Activated T-helper 1 cell treated with anti-CD3 and anti-CD28 coated beads, Interleukin-12 subunit alpha, Interleukin-12 subunit beta, Interleukin-2, Interleukin-4 antibody, amounts not matched to agents 30 ng/mL and 10 ng/mL and 1 ng/mL, durations not matched to agents 14 hours and 24 hours and 36 hours (primary cell): Measurements from ENCODE around the gene ICAM4. TPM values are rescaled to one million over a fixed set of nuclear protein-coding genes. Genes with fewer than 3 reads are reported as not detected.

ENCODE experiments used
- DNase-seq: peaks from one replicate; pipeline ENCODE4 v3.0.0; 2021; ENCODE audit warnings: low spot score
- H3K27ac Mint-ChIP-seq: one replicate; pipeline ENCODE4 v1.8.0; 2021; ENCODE audit warnings: mild to moderate bottlenecking, mixed read lengths
- H3K27me3 Mint-ChIP-seq: one replicate; pipeline ENCODE4 v1.8.0; 2022; ENCODE audit warnings: mild to moderate bottlenecking, moderate library complexity, mixed read lengths; ENCODE audit not compliant: insufficient read depth
- H3K36me3 Mint-ChIP-seq: one replicate; pipeline ENCODE4 v1.8.0; 2021; ENCODE audit warnings: low read depth, mixed read lengths
- H3K4me1 Mint-ChIP-seq: one replicate; pipeline ENCODE4 v1.8.0; 2021; ENCODE audit warnings: low read depth, mixed read lengths
- H3K4me3 Mint-ChIP-seq: one replicate; pipeline ENCODE4 v1.8.0; 2021; ENCODE audit warnings: mild to moderate bottlenecking, moderate library complexity, mixed read lengths
- H3K9me3 Mint-ChIP-seq: one replicate; pipeline ENCODE4 v1.8.0; 2021; ENCODE audit warnings: mixed read lengths
- intact Hi-C: fragments of 100-400 bp; cut with micrococcal nuclease; formaldehyde crosslinking; loops from one replicate; pipeline ENCODE4 v1.15.1; 2024
- total RNA-seq: library from RNA; stranded (reverse); gene quantifications from 2 replicates; pipeline ENCODE4 v1.2.3, GENCODE V29; 2022

ICAM4 gene
- total RNA-seq, 1 donor from 2014 or later = 1.0 TPM

- peaks cover 39% of the 10 kb centered on the region for H3K36me3 Mint-ChIP-seq
- no peak for DNase-seq
- no peak overlapping the region for H3K4me3 Mint-ChIP-seq
- H3K27me3 Mint-ChIP-seq = no peaks in the 10 kb centered on the region
- intact Hi-C loops = no loop called here
- H3K27ac Mint-ChIP-seq = no peak overlapping the region
- no peaks in the 10 kb centered on the region for H3K9me3 Mint-ChIP-seq
- peaks cover 32% of the 10 kb centered on the region for H3K4me1 Mint-ChIP-seq
These were observed 30.2 kb upstream of the ICAM4 start for GRCh38 chr19:10256551-10256950.

GRCh38 chr19:10256970-10257615 lies 29.7 kb upstream of the ICAM4 start:
- H3K4me1 Mint-ChIP-seq = peaks cover 35% of the 10 kb centered on the region
- H3K9me3 Mint-ChIP-seq = no peaks in the 10 kb centered on the region
- peaks cover 37% of the 10 kb centered on the region for H3K36me3 Mint-ChIP-seq
- no peak for DNase-seq
- H3K27ac Mint-ChIP-seq = no peak overlapping the region
- intact Hi-C loops = no loop called here
- H3K27me3 Mint-ChIP-seq = no peaks in the 10 kb centered on the region
- no peak overlapping the region for H3K4me3 Mint-ChIP-seq

GRCh38 chr19:10258080-10258710 lies 28.6 kb upstream of the ICAM4 start:
- Mint-ChIP-seq H3K4me3 (no peak overlapping the region), H3K9me3 (no peaks in the 10 kb centered on the region), H3K4me1 (peaks cover 29% of the 10 kb centered on the region), H3K27ac (no peak overlapping the region), H3K27me3 (no peaks in the 10 kb centered on the region), H3K36me3 (peaks cover 37% of the 10 kb centered on the region)
- intact Hi-C loops = no loop called here
- DNase-seq = no peak

- peak overlapping the region; percentile 93 for H3K27ac Mint-ChIP-seq
- H3K4me3 Mint-ChIP-seq = peak overlapping the region; percentile 68
- no peaks in the 10 kb centered on the region for H3K9me3 Mint-ChIP-seq
- peak; percentile 87 for DNase-seq
- intact Hi-C loops = loop anchor here (1.0 kb wide), 1 partner anchor 130 kb away; no protein-coding TSS in a partner anchor
- peaks cover 30% of the 10 kb centered on the region for H3K36me3 Mint-ChIP-seq
- H3K27me3 Mint-ChIP-seq = no peaks in the 10 kb centered on the region
- H3K4me1 Mint-ChIP-seq = peaks cover 21% of the 10 kb centered on the region
These were observed 27.4 kb upstream of the ICAM4 start for GRCh38 chr19:10259162-10259905.

- H3K36me3 Mint-ChIP-seq = peaks cover 28% of the 10 kb centered on the region
- H3K27ac Mint-ChIP-seq = peak overlapping the region; percentile 93
- H3K4me1 Mint-ChIP-seq = peaks cover 21% of the 10 kb centered on the region
- intact Hi-C loops = loop anchor here (1.0 to 2.0 kb wide), 2 partner anchors 9 to 121 kb away; partner anchors contain the start of gene TYK2
- H3K9me3 Mint-ChIP-seq = no peaks in the 10 kb centered on the region
- no peaks in the 10 kb centered on the region for H3K27me3 Mint-ChIP-seq
- H3K4me3 Mint-ChIP-seq = peak overlapping the region; percentile 68
- DNase-seq = peak; percentile 54
These were observed 26.6 kb upstream of the ICAM4 start for GRCh38 chr19:10260141-10260584.

GRCh38 chr19:10262771-10263170 lies 24.0 kb upstream of the ICAM4 start:
- peaks cover 11% of the 10 kb centered on the region for H3K36me3 Mint-ChIP-seq
- H3K27me3 Mint-ChIP-seq = no peaks in the 10 kb centered on the region
- no peak overlapping the region for H3K4me3 Mint-ChIP-seq
- DNase-seq = no peak
- no peaks in the 10 kb centered on the region for H3K9me3 Mint-ChIP-seq
- peaks cover 16% of the 10 kb centered on the region for H3K4me1 Mint-ChIP-seq
- intact Hi-C loops = no loop called here
- H3K27ac Mint-ChIP-seq = no peak overlapping the region

GRCh38 chr19:10266706-10267105 lies 20.0 kb upstream of the ICAM4 start:
- no peak overlapping the region for H3K4me3 Mint-ChIP-seq
- no peaks in the 10 kb centered on the region for H3K9me3 Mint-ChIP-seq
- H3K27ac Mint-ChIP-seq = peak overlapping the region; percentile 3
- peaks cover 2% of the 10 kb centered on the region for H3K36me3 Mint-ChIP-seq
- intact Hi-C loops = no loop called here
- H3K4me1 Mint-ChIP-seq = peaks cover 18% of the 10 kb centered on the region
- no peak for DNase-seq
- no peaks in the 10 kb centered on the region for H3K27me3 Mint-ChIP-seq

- intact Hi-C loops = no loop called here
- H3K27ac Mint-ChIP-seq = no peak overlapping the region
These were observed 18.7 kb upstream of the ICAM4 start for GRCh38 chr19:10268071-10268470.

GRCh38 chr19:10269333-10270179 lies 17.2 kb upstream of the ICAM4 start:
- no peaks in the 10 kb centered on the region for H3K9me3 Mint-ChIP-seq
- peak overlapping the region; percentile 94 for H3K4me3 Mint-ChIP-seq
- H3K4me1 Mint-ChIP-seq = peaks cover 28% of the 10 kb centered on the region
- H3K27me3 Mint-ChIP-seq = no peaks in the 10 kb centered on the region
- H3K36me3 Mint-ChIP-seq = peaks cover 17% of the 10 kb centered on the region
- intact Hi-C loops = loop anchor here (1.0 to 5.0 kb wide), 5 partner anchors 9 to 298 kb away; partner anchors contain the start of genes CDC37, CDKN2D, KRI1 and TYK2
- peak overlapping the region; percentile 94 for H3K27ac Mint-ChIP-seq
- peak; percentile 84 for DNase-seq

More at GRCh38 chr19:10268071-10268470, 18.7 kb upstream of the ICAM4 start:
- peaks cover 13% of the 10 kb centered on the region for H3K36me3 Mint-ChIP-seq
- H3K4me1 Mint-ChIP-seq = peaks cover 19% of the 10 kb centered on the region
- H3K27me3 Mint-ChIP-seq = no peaks in the 10 kb centered on the region
- no peak overlapping the region for H3K4me3 Mint-ChIP-seq
- no peak for DNase-seq
- H3K9me3 Mint-ChIP-seq = no peaks in the 10 kb centered on the region

GRCh38 chr19:10270180-10270615 lies 16.6 kb upstream of the ICAM4 start:
- peaks cover 23% of the 10 kb centered on the region for H3K36me3 Mint-ChIP-seq

GRCh38 chr19:10270616-10271394 lies 15.9 kb upstream of the ICAM4 start, which contains the start of gene ICAM1:
TSS of gene ICAM1 (plus strand) at chr19:10271120. CDS start at chr19:10271160, 40 bp downstream.
- H3K27ac Mint-ChIP-seq = peak within 1 kb of the TSS; percentile 94
- peak; percentile 78 for DNase-seq
- peak within 1 kb of the TSS; percentile 94 for H3K4me3 Mint-ChIP-seq
- peaks cover 31% of the 10 kb centered on the region for H3K4me1 Mint-ChIP-seq
- no peaks in the 10 kb centered on the region for H3K27me3 Mint-ChIP-seq
- intact Hi-C loops = loop anchor here (1.0 to 5.0 kb wide), 6 partner anchors 18 to 296 kb away; partner anchors contain the start of genes CDC37, CDKN2D, FDX2 and ICAM5
- peaks cover 25% of the 10 kb centered on the region for H3K36me3 Mint-ChIP-seq
- H3K9me3 Mint-ChIP-seq = no peaks in the 10 kb centered on the region

More at GRCh38 chr19:10270180-10270615, 16.6 kb upstream of the ICAM4 start:
- Mint-ChIP-seq H3K9me3 (no peaks in the 10 kb centered on the region), H3K27ac (peak overlapping the region; percentile 94), H3K4me1 (peaks cover 31% of the 10 kb centered on the region), H3K27me3 (no peaks in the 10 kb centered on the region), H3K4me3 (peak overlapping the region; percentile 94)
- intact Hi-C loops = loop anchor here (1.0 to 5.0 kb wide), 3 partner anchors 111 to 297 kb away; partner anchors contain the start of genes CDC37, CDKN2D, KRI1 and TYK2
- DNase-seq = peak; percentile 80
